Activated CD4-positive, alpha-beta T cell treated with anti-CD3 and anti-CD28 coated beads, Interleukin-2, Interleukin-4, amounts not matched to agents 100 ng/mL and 50 ng/mL, durations not matched to agents 16 hours and 8 hours (primary cell): ENCODE measurements around the gene TEKT5.
"Not testable (repeated sequence)": the region's sequence is repeated elsewhere in the genome, so short reads cannot be mapped to it uniquely, and the experiment has no call there.

ENCODE experiments used
- DNase-seq: peaks from one replicate; pipeline ENCODE4 v3.0.0-alpha.2; 2020; ENCODE audit warnings: low spot score

The TEKT5 gene

DNA sequence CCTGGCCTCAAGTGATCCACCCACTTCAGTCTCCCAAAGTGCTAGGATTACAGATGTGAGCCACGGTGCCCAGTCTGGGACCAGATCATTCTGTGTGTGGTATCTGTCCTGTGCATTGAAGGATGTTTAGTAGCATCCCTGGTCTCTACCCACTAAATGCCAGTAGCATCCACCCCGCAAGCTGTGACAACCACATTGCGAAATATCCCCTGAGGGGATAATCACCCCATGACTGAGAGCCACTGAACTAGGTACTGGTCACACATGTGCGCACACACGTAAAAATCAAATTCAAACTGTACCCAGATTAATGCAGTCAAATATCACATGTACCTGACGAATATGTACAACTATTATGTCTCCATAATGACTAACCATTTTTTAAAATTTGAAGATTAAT, 35.8 kb downstream of the TEKT5 start:
- no peak for DNase-seq

DNA sequence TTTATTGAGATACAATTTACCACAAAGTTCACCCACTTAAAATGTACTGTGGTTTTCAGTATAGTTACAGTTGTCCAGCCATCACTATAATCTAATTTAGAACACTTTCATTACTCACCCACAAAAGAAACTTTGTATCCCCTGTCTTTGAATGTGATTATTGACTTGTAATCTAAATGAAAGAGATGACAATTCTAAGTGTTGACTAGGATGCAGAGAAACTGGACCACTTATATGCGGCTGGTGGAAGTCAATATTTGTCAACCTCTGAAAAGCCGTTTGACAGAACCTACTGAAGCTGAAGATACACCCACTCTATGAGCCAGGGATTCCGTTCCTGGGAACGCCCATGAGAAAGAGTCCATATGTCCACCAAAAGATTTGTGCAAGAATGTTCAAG, 36.8 kb downstream of the TEKT5 start:
- DNase-seq, result no peak

DNA sequence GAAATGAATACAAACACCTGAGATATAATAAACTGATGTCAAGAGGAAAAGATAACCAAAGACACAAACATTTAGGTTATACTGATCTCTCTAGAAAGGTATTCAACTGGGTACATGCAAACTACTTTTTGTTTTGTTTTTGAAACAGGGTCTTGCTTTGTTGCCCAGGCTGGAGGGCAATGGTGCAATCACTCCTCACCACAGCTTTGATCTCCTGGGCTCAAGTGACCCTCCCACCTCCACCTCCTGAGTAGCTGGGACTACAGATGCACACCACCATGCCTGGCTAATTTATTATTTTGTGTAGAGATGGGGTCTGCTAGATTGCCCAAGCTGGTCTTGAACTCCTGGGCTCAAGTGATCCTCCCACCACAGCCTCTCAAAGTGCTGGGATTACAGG, 38.1 kb downstream of the TEKT5 start:
- no peak for DNase-seq

DNA sequence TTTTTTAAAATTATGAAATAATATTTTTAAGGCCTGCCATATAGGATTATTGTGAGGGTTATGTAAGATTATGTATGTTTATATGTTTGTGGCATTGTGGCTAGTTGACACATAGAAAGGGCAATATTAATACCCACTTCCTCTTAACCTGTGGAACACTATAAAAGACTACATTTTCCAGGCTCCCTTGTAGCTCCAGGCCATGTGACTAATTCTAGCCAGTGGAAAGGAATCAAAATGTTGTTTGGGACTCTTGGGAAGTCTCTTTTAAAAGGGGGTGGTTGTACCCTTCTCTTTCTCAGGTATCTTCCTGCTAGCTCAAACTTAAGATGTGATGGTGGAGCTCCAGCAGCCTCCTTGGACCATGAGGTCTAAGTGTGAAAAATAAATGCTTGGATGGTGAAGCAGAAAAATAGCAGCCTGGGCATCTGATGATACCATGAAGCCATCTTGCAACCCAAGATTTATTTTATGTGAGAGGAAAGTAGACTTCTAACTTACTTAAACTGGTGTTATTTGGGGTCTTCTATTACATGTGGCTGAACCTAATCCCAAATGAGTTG, 39.2 kb downstream of the TEKT5 start:
- DNase-seq, result no peak

DNA sequence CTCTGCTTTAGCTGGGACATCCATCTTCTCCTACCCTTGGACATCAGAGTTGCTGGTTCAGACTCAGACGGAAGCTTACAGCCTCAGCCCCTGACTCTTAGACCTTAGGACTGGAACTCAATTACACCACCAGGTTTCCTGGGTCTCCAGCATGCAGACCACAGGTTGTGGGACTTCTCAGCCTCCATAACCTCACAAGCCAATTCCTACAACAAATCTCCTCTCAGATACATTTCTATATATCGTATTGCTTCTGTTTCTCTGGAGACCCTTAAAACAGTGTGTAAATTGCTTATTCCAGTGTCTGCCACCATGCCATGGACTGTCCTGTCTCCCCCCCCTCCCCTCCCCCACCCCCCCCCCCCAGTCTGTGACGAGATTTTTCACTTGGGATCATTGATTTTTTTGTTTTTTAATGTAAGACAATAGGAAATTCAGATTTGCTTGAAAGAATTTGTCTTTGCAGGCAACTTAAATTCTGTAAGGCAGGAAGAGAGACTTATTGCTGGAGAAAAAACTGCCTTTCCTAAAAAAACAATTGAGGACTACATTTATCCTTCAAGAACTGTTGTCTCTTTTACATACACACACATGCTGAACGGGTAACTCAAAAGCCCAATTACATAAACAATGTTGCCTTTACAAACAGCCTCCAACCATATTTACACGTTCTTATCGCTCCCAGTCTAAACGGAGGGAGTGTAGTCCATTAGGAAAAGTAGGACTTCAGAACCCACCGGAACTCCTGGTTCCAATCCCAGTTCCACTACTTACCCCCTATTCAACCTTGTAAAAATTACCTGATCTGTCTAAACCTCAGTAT, 39.9 kb downstream of the TEKT5 start:
- no peak for DNase-seq

DNA sequence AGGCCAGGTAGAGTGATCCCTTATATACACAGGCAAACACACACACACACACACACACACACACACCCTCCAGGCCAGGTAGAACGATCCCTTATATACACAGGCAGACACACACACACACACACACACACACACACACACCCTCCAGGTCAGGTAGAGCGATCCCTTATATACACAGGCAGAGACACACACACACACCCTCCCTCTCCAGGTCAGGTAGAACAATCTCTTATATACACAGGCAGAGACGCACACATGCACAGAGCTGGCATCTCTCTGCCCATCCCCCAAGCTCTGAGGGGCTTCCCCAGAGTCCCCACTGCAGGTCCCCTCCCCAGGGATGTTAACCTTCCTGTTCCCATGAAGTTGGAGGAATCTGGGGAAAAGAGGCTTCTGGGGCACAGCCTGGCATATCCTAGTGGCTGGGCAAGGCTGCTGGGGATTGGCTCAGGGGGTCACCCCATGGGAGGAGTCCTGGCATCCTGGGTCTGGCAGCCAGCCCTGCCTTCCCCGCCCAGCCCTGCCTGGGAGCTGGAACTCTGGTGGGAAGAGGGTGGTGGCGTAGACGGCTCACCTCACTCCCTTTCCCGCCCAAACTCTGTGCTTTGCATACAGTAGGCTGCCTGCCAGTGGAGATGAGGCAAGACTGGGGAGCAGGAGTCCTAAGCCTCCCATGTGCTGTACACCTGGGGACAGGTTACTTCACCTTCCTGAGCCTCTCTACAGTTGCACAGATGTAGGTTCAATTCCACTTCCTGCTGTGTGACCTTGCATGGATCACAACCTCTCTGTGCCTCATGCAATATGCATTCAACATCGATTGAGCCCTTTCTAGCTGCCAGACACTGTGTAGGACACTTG, 41.8 kb downstream of the TEKT5 start:
- no peak for DNase-seq

DNA sequence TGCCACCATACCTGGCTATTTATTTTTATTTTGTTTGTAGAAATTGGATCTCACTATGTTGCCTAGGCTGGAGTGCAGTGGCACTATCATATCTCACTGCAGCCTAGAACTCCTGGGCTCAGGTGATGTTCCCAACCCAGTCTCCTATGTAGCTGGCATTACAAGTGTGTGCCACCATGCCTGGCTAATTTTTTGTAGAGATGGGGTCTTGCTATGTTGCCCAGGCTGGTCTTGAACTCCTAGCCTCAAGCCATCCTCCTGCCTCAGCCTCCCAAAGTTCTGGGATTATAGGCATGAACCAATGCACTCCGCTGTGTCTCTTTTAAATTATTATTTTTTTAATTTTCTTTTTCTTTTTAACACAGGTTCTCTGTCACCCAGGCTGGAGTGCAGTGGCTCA, 45.6 kb downstream of the TEKT5 start:
- not testable (repeated sequence) for DNase-seq

DNA sequence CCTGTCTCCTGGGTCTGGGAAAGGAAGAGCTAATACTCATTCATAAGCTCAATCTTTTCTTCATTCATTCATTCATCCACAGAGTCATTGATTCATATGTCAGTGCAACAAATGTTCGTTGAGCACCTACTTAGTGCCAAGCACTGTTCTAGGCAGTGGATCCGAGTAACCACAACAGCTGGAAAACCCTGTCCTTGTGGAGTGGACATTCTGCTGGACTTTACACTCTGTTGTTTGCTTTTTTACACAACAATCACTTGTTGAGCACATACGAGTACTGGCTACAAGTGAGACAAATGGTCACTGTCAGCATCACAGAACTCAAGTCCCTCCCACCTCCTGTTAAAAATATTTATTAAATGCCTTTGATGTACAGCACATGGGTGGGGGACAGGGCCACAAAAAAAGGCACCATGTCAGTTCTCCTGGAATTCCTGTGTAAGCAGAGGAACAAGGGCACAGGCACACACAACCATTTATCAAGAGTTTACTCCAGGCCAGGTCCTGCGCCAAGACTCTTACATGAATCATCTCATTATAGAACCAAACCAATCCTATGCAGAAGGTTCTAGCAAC, 46.9 kb downstream of the TEKT5 start:
- no peak for DNase-seq

DNA sequence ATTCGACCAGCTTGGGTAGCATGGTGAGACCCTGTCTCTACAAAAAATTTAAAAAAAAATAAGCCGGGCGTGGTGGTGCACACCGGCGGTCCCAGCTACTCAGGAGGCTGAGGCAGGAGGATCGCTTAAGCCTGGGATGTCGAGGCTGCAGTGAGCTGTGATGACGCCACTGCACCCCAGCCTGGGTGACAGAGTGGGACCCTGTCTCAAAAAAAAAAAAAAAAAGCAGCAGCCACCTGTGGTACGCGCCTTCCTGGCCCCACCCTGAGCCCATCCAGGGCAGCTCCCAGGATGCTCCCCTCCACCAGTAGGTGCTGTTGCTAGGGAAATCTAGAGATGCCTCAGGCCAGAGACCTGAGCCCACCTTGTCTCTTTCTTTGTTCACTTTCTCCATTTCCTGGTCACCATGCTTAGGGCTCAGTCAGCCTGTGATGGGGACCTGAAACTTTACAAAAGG, 47.4 kb downstream of the TEKT5 start:
- no peak for DNase-seq

DNA sequence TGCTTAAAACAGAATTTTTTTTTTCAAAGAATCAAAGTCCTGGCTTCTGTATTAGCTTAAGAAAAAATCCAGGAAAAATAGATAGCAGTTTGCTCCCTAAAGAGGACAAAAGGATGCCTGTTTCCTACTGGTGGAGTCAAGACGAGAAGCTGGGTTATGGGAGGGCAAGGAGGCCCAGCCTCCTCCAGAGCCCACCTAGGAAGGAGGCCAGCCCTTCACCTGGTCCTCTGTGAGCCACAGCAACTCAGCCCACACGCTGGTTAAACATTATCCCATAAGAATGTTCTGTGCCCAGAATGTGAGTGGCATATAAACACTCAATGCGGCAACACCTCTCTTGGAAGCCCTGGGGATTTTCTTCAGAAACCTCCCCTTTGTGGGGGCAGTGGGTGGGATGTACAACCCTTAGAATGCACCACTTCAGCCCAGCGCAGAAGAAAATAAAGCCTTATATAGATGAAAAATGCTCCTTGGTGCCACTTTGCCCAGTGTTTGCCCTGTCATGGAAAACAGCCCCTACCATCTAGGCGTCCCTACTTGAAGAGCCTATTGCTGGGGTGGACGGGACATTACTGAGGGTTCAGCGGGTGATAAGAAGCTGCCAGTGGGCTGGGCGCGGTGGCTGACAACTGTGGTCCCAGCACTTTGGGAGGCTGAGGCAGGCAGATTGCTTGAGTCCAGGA, 48.0 kb downstream of the TEKT5 start:
- no peak for DNase-seq

DNA sequence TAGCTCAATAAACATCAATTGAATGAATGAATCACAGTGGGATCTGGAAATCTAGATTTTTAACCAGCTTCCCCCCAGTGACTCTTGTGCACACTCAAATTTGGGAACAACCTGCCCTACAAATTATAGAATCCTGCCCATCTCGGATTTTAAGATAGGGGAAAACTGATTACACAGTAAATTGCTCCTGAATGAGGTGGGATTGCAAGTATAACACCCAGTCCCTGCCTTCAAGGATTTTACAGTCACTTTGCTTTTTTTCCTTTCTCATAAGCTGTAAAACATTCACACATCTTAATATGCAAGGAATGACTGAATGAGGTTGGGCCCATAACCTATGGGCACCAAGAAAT, 48.5 kb downstream of the TEKT5 start:
- no peak for DNase-seq

DNA sequence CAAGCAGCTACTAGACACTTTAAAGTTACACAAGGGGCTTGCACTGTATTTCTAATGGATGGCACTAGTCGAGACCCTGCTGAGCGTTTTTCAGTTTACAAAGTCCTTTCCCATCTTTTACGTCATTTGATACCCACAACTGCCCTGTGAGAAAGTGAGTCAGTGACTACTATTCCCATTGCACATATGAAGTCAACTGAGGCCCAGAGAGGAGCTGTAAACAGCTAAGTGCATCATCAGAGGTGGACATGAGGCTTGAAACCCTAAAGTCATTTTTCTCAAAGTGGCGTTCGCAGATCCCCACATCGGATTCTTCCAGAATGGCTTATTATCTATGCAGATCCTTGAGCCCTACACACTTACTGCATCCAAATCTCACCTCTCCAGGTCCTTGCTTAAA, 50.6 kb downstream of the TEKT5 start:
- no peak for DNase-seq

DNA sequence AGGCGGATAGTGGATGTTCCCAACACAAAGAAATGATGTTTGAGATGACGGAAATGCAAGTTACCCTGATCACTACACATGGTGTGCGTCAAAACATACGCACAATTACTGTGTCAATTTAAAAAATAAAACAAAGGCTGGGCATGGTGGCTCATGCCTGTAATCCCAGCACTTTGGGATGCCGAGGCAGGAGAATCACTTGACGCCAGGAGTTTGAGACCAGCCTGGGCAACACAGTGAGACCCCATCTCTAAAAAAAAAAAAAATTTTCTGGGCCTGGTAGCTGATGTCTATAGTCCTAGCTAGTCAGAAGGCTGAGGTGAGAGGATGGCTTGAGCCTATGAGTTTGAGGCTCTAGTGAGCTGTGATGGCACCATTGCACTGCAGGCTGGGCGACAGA, 51.8 kb downstream of the TEKT5 start:
- no peak for DNase-seq

DNA sequence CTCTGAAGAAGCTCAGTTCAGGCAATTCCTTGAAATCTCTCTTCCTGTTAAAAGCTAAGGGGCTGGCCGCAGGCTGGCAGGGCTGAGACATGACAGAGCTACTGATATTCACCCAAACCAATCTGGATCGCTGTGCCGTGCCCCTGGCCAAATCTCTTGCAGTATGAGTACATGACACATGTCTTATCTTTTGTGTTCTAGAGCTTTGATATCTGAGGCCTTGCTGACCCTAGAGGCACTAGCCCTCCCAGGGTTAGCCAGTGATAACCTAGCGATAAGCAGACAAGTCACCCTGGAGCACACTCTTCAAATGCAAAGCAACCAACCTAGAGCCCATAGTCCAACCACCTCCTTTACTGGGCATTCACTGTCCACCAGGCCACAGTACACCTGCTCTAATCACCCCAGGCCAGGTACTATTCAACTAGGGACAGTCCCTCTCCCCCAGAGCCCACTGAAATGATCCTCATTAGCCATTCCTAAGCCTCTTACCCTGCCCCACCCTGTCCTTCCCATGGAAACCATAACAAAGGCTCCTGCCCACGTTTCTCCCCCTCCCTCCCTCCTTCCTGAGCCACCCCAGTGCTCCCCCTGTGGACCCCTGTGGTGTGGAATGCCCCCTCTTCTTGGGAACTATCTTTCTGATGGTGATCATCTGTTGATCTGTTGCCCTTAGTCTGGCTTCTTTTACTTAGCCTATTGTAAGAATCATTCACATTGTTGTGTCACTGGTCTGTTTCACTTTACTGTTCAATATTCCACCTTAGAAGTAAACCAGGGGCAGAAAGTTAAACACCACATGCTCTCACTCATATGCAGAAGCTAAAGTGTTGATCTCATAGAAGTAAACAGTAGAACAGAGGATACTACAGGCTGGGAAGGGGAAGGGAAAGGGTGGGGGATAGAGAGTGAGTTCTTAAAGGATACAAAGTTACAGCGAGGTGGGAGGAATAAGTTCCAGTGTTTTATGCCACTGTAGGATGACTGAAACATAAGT, 52.5 kb downstream of the TEKT5 start:
- DNase-seq, result no peak

DNA sequence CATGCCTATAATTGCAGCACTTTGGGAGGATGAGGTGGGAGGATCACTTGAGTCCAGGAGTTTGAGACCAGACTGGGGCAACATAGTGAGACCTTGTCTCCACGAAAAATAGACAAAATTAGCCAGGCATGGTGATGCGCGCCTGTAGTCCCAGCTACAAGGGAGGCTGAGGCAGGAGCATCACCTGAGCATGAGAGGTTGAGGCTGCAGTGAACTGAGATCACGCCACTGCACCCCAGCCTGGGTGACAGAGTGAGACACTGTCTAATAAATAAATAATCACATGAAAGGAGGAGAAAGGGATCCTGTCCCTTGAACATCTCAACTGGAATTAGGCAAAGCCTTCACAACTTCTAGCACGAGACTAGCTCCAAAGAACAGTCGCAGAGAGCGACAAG, 53.2 kb downstream of the TEKT5 start:
- DNase-seq, result no peak

DNA sequence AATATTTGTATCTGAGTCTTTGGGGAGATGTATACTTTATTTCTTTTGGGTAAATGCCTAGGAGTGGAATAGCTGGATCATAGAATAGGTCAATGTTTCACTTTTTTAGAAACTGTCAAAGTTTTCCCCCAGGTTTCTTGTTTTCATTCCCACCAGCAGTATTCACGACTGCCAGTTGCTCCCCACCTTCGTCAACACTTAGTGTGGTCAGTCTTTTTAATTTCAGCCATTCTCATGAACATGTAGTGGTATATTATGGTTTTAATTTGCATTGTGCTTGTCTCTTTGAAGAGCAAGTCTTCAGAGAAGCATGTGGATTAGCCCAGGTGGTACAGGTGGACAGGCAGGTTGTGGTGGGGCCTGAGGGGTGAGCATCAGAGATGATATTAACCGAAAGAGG, 53.8 kb downstream of the TEKT5 start:
- no peak for DNase-seq

DNA sequence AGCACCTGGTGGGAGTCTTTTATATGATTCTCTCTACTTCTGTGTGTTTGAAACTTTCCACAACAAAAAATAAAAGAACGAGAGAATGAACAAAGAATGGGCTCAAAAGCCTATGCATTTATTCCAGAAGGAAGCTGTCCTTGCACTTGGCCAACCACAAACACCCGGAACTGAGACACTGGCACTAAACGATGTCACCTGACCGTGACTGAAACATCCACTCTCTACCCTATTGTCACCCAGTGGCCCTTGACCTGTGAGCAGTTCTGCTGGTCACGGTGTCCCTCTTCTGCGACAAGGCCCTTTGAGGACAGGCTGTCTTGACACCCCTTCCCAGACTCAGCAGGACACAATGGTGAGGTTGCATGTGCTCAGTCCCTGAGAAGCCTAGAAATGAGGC, 56.6 kb downstream of the TEKT5 start:
- DNase-seq, result no peak

DNA sequence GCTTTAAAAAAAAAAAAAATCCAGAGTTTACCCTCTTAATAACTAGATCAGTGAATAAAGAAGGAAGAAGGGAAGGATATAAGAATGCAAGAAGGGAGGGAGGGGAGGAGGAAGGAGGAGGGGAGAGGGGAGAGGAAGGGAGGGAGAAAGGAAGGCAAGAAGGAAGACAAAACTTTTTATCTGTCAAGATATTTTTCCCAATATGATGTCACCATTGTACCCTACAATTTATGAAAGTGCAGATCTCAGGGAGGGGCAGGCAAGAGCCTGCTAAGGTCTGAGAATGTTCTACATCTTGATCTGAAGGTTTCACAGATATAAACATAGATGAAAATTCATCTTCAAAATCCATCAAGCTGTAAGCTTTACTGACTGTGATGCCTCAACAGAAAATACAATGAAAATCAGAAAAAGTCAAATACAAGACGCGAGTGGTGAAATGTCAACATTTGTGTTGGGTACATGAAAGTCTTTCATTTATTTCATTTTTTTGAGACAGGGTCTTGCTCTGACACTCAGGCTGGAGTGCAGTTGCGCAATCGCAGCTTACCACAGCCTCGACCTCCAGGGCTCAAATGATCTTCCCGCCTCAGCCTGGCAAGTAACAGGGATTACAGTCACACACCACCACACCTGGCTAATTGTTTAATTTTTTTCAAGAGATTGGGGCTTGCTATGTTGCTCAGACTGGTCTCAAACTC, 57.2 kb downstream of the TEKT5 start:
- DNase-seq, result no peak

DNA sequence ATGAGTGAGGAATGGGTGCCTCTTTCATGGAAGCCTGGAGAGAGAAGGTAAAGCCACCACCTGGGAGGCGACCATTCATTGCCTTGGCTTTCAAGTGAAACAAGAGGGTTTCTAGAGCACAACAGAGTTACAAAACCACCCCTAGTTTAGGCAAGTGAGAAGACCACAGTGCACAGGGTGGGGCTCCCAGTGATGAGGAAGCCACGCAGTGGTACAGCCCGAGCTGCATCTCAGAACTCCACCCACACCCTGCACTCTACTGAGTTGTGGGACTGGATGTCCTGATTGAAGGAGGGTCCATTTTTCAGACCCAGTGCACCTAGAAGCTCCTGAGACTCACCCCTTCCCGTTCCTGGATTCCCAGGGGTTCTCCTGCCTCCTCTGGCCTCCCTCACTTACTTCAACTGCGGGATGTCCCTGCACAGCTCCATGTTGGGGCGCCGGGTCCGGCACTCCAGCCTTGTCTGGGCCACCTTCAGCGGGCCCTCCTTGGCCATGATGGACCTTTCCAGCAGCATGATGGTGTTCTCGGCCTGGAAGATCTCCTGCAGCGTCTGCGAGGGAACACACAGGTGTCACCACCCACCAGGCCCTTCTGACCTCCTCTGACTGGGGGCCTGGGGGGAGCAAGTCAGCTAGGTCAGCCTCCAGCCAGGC, 59.2 kb downstream of the TEKT5 start:
- no peak for DNase-seq

DNA sequence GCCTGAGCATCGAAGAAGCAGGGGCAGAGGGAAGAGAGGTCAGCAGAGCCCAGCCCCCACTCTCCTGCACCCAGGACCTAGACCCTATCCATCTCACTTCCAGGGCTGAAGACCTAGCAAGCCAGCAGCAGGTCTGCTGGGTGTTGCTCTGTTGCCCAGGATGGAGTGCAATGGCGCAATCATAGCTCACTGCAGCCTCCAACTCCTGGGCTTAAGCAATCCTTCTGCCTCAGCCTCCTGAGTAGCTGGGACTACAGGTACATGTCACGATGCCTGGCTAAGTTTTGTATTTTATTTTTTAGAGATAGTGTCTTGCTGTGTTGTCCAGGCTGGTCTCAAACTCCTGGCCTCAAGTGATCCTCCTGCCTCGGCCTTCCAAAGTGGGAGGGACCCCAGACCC, 61.3 kb downstream of the TEKT5 start:
- not testable (repeated sequence) for DNase-seq
